GM18498 (cell line): Measurements from ENCODE around the gene KCNMA1.
"Not testable (repeated sequence)": the region's sequence is repeated elsewhere in the genome, so short reads cannot be mapped to it uniquely, and the experiment has no call there.

Experiments used
- ATAC-seq: cut with Tn5 transposase; IDR thresholded peaks from one replicate; pipeline ENCODE4 v1.9.1; 2021; ENCODE audit warnings: mild to moderate bottlenecking, moderate library complexity; ENCODE audit not compliant: unreplicated experiment

The KCNMA1 gene

DNA sequence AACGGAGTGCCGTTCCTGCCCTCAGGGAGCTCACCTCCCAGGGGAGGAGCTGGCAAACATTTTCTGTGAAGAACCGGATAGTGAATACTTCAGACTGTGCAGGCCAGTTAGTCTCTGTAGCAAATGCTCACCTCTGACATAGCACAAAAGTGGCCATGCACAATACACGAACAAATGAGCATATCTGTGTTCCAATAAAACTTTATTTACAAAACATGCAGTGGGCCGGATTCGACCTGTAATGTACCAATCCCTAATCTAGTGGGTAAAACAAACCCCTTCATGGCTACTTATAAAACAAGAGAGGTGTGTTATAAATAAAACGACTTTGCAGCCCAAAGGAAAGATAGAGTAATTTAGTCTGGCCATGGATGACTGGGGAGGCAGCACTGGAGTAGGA, 48.7 kb downstream of the KCNMA1 start:
- no peak for ATAC-seq

DNA sequence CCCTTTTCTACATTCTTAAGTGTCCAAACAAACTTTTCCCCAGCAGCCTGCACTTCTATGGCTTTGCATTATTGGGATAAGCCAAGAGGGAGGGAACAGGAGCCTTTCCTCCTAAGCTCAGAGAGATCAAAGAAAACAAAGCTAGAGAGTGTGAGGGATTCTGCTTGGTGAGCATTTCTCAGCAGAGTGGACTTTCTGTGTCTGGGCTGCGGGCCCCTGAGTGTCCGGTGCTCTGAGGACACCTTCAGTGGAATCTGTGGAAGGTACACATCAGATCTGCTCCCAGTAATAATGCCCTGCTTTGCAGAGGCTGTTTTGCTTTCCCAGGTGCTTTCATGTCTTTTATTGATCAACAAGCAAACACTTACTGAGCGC, 50.2 kb downstream of the KCNMA1 start:
- no peak for ATAC-seq

DNA sequence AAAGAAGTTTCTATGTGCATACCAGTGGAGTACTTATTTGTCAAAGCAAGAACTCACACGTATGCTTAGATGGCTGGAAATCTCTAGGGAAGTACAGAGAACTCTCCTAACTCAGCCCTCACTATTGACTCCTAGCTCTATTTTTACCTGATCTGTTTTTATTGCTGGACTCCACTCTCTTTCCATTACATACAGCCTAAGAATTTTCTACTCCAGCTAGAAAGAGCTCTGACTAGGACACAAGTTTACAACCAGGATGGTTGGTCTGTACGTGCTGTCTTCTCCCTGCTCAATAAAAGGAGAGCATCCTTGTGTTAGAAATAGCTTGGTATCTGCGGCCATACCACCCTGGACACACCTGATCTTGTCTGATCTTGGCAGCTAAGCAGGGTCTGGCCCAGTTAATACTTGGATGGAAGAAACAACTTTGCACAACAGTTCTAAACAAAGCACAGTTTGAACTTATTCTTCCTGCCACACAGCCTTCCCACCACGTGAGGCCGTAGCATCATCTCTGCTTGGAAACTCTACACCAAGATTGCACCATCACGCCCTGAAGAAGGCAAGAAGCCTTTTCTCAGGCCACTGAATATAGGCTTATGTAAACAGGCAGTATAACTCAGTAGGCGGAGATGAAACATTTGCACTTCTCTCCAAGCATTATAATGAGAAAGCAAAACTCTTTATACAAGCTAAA, 50.7 kb downstream of the KCNMA1 start:
- ATAC-seq, result no peak

DNA sequence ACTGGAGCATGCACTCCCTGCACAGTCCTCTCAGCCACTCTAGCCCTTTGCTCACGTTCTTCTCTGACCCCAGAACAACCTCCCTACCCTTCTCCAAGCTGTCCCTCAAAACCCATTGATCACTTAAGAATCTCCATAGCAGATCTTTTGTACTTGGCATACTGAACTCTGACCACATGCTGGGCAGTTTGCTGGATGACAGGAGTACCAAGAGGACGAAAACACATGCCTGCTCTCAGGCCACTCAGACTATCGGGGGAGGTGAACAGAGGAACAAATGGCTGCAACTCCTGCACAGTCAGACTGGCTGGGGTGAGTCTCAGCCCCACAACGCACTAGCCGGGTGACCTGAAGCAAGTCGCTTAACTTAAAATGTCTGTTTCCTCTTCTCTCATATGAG, 52.7 kb downstream of the KCNMA1 start:
- no peak for ATAC-seq

DNA sequence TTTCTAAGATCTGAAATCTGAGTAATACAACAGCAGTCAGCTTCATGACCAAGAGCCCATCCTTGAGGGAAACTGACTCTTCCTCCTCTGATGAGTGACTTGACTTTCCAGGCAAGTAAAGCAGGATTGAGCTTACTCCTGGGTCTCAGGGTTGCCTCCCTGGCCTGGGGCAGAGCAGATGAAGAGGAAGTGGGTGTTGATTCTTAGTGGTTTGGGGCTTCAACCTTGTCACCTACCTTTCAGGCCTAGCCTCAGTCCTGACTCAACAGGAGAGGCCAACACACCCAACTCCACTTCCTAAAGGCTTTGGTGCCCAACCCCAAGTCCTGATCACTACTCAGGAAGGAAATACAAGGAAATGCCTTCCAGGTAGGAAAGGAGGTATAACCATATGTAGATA, 54.1 kb downstream of the KCNMA1 start:
- no peak for ATAC-seq

DNA sequence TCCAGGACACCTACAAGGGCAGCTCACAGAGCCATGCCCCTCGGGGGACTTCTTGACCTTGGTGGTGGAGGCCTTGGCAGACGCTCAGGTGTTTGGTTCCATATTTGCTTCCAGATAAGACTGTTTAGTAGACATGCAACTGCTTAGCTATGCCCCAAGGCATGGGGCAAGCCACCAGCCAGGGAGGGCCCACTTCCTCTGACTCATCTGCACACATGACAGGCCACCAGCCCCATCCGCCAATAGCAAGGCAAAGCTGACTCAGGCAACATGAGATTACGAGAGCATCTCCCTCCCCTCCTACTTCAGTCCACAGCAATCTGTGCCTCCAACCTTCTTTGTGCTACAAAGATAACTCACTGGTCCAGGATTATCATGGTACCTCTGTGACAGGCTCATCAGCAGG, 54.9 kb downstream of the KCNMA1 start:
- no peak for ATAC-seq

DNA sequence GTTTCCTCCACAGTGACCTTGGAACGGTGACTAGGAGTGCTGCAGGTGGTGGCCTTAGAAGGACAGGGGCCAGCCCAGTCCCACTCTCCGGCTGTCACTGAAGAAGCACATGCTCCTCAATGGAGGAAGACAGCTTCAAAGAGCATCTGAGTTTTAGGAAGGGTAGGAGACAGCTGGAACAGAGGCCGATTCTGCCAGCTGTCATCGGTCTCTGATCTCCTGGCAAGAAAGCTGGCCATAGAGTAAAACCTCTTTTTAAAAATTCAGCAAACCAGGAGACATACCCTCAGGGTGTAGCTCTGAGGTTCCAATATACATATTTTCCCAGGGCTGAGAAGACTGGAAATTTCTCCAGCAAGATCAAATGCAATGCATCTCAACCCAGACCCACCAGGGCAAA, 55.9 kb downstream of the KCNMA1 start:
- ATAC-seq, result no peak

DNA sequence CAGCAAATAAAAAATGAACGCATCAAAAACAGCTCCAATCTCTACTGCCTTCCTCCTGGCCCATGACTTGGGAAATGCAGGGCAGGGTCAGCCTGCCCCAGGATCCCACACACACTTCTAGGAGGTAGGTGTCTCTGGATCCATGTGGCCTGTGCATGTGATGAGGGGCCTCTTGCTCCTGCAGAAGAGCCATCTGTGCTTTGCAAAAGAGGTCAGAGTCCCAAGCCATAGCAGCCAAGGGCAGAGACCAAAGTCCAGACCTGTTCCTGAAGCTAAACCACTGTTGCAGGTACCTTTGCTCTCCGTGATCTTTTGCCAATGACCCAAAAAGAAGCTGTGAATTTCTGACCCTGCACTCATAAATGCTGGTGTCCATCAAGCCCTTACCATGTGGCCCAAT, 57.1 kb downstream of the KCNMA1 start:
- no peak for ATAC-seq

DNA sequence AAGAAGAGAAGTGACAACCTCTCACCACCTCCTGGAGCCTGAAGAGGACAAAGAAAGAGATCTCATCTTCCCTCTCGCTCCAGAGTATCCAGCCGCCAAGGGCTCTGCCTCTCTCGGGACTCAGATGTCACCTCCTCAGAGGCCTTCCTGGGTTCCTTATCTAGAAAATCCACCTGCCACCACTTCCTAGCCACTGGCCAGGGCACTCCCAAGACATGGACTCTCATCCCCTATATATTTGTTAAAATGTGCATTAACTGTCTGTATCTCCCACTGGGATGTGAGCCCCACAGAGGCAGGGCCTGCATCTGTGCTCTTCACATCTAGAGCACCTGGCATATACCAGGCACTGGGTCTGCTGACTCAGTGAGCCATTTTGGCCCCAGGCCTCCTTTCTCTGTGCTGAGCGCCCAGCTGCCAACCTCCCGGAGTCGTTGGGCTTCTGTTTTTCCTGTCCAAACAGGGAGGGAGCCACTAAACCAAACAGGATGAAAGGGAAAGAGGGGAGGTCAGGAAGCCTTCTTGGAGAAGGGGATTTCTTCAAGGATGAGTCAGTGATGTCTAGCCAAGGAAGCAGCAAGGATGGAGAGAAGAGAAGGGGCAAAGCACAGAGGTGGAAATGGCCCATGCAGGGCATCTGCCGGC, 58.9 kb downstream of the KCNMA1 start:
- no peak for ATAC-seq

DNA sequence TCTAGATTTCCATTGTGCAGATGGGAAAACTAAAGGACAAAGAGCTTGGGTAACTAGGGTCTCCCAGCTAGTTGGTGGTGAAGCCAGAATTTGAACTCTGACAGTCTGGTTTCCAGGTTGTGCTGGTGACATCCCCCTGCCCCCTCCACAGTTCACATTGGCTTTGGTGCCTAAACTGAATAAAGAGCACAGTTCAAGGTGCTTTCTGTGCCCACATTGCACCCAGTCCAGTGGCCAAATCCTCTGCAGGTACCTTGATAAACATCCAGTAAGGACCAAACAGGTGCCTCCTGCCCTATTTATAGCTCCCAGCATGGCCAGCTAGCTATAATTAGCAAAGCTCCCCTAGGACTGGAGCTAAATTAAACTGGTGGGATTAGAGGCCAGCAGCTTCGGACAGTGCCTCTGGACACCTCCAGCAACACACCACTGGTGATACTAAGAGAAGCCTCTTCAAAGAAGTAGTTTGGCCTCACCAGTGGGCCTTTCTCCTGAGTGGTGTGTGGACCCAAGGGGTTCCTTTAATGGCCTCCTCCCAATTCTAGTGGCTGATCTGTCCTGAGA, 59.9 kb downstream of the KCNMA1 start:
- no peak for ATAC-seq

DNA sequence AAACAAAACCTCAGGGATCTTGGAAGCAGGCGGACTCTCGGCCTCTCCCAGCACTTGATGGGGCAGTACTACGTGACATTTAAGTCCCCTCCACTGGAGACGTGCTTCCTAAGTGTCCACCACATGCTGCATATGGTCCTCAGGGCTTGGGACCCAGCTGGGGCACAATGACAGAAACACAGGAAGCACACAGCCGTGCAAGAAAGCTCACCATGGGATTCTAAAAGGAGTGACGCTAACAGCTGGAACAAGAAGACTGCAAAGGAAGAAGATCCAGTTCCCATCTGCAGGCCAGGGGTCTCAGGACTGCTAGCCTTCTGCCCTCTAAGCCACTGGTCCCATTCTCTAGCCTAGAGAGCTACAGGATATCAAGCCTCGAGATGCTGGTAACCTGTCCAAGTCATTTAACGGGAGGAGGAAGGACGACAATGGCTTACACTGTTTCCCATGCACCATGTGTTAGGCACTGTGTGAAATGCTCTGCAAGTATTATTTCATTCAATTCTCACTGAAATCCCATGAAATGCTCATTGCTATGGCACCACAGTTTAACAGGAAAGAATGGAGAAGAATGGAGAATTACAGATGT, 61.1 kb downstream of the KCNMA1 start:
- ATAC-seq, result no peak

DNA sequence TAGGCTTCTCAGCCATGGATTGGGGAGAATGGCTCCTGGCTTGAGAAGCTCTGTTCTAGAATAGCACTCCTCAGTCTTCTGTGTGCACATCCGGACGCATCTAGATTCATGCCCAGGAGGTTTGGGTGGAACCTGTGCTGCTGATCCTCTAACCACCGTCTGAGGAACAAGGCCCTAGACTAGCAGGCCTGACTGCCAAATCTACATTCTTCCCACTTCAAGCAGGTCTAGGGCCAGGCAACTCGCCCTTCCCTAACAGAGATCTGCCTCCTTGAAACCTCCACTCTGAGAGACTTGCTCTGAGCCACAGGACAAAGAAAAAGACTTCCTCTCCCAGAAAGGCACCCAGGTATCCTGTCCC, 61.6 kb downstream of the KCNMA1 start:
- no peak for ATAC-seq

DNA sequence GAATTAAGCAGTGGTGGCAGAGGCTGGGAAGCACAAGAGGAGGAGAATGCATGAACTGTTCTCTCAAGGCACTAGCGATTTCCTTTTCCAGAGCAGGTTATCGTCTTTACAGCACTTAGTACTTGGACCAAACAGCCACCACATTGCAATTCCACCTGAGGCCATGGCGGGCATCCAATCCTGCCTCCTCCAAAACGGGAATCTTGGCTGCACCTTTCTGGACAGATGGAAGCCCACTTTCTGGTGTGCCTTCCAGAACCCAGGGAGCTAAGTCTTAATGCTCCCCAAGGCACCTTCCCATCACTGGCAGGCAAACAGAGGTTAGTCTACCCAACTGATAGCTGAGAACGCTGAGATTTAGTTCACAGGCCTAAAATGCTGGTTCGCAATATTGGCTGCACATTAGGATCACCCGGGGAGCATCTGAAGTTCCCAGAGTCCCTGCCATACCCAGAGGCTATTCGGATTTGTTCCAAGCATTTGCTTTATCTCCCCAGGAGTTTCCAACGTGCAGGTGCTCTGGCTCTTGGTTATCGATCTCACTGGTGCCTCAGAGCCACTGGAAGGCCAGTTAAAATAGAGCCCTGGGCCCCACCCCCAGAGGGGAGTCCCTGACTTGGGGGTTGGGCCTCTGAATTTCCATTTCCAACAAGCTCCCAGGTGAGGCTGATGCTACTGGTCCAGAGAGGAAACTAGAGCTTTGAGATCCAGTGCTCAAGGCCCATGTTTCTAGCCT, 62.2 kb downstream of the KCNMA1 start:
- no peak for ATAC-seq

DNA sequence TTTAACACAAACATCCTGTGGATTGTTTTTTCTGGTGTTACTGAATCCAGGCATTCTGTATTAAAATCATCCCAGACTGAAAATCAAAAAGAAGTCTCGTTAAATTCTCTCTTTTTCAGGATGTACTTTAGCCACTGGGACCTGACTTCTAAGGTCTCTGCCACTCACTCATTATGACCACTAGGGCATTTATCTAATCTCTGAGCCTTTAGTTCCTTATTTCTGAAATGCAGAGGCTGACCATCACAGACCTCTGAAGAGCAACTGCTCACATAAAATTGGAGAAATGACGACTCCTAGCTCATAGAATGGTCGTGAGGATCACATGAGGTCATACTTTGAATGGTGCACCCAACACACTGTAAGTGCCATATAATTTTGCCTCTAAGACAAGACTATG, 63.2 kb downstream of the KCNMA1 start:
- ATAC-seq, result no peak

DNA sequence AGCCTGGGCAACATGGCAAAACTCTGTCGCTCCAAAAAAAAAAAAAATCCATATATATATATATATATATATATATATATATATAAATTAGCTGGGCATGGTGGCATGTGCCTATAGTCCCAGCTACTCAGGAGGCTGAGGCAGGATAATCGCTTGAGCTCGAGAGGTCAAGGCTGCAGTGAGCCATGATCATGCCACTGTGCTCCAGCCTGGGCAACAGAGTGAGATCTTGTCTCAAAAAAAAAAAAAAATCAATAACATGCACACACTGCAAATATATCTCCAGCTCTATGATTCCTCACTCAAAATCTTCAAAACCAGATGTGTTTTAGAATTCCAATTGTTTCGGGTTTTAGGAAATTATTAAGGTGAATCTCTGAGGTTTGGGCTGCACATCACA, 65.1 kb downstream of the KCNMA1 start:
- ATAC-seq, result not testable (repeated sequence)

DNA sequence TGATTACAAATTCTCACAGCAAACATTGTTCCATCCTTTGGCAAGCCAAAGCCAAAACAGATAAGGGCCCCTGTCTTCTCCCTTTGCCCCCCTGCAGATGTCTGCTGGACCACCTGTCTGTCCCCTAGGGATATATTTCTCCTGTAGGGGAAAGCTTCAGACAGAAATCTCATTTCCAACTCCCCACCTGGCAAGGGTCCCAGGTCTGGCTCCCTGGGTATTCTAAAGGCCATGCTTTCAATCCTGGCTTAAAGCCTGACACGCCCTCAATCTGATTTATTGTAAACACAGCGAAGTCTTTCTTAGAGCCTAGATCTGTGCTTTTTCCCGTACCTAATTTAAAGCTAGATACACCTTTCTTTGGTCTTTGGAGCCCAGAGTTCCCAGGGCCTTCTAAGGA, 66.1 kb downstream of the KCNMA1 start:
- no peak for ATAC-seq

DNA sequence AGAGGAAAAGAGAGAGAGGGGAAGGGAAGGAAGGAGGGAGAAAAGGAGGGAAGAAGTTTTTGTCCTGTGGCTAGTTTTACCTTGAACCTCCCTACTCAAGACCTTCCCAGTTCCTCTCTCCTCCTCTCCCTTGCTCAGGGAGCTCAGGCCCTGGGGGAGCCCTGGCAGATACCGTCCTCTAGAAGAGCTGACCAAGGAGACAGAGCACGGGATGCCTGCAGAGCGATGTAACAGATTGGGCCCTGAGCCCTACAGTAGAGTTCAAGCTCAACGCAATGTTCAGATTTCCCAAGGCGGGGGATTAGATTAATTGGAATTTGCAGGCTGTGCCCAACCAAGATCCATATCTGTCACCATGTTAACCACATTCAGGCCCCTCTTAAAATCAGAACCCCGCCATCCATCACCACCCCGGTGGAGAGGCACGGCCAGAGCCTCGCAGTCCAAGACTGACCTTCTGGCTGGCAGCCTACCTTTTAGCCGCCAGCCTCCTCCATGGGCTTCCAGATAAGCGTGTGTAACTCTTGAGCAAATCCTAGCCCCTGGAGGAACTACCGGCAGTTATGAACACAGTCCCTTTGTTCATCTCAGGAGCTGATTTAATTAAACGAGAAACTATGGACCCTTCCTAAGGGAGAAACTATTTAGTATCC, 70.6 kb downstream of the KCNMA1 start:
- ATAC-seq, result no peak

DNA sequence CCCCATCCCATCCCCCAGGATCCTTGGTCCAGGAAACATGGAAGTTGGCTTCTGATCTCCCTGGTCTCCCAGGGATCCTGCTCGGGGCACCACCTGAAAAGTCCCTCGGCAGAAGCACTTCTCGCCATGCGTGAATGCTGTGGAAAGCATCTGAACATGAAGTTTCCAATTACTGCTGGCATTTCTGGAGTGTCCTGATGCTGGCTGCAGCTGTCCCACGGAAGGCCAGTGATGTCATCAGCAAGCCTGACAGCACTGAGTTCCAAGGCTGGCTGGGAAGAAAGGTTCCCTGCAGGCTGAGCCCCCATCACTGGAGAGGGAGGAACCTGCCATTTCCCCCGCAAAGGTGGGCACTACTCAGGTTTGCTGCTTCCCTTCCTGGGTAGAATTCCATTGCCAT, 71.4 kb downstream of the KCNMA1 start:
- ATAC-seq, result no peak

DNA sequence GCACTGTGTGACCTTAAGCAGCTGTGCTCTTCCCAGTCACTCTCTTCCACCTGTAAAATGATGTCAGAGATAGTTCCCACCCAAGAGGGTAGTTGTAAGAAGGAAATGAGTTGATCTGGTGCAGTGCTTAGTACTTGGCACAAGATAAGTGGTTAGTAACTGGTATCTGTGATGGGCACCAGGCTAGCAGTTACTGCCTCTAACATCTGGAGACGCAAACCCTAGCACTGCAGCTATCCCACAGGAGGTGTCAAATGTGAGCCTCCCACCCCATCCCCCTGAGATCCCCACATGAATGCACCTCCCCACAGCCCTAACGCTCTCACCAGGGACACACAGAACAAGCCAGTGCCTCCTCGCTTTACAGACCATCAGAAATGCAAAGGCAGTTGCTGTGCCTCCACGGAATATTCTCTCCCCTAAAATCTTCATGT, 72.0 kb downstream of the KCNMA1 start:
- no peak for ATAC-seq

DNA sequence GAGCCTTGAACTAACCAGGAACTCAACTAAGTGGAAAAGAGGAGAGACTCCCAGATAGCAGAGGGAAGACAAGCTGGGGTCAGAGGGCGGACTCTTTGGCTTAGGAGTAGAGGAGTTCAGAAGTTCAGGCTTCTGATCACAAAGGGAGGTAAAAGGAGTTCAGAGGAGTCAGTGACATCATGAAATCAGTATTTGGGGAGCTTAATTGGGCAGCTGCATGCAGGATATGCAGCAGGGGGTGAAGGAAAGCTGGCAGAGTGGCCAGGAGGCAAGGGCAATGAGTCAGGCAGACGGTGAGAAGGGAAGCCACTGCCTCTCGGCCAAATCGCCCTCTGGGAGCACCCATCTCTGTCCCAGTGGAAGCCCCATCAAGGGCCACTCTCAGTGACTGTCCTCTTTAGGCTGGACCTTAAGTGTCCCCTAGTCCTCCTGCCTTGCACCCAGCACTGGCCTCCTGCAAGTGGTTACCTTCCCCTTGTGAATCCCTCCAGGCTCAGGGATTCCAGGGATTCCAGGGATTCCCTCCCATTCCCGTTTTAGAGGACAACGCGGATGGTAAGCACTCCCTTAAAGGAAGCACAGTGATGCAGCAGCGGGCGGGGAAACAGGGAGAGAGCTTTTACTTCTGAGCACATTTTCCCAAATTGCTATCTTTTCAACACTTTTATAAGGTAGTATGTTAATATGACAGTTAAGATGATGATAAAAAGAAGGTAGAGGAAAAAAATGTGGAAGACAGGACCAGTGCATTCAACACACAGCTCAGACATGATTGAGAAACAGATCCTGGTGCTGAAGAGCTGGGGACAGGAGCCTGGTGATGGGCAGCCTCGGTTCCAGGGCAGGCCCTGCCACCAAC, 72.6 kb downstream of the KCNMA1 start:
- no peak for ATAC-seq
